K562 (cell line): Measurements from ENCODE around the gene SMIM13. TPM values are rescaled to one million over a fixed set of nuclear protein-coding genes. Genes with fewer than 3 reads are reported as not detected.

ENCODE experiments used
- ADNP ChIP-seq: fragments of 200-800 bp; sonication (Bioruptor generic); IDR thresholded peaks from 2 replicates; pipeline ENCODE4 v1.6.1; 2016; ENCODE audit warnings: missing genetic modification characterization, missing compliant biosample characterization
- BMI1 ChIP-seq: fragments of 150-350 bp; IDR thresholded peaks from 2 replicates; pipeline ENCODE4 v1.6.1; 2014; ENCODE audit warnings: low read length
- EHMT2 ChIP-seq: fragments of 450-650 bp; IDR thresholded peaks from 2 replicates; pipeline ENCODE4 v1.6.1; 2018; ENCODE audit warnings: antibody characterized with exemption
- FOXA1 ChIP-seq: fragments of 450-650 bp; IDR thresholded peaks from 2 replicates; pipeline ENCODE4 v1.6.1; 2016; ENCODE audit warnings: mild to moderate bottlenecking, borderline replicate concordance
- HDGF ChIP-seq: fragments of 450-650 bp; IDR thresholded peaks from 2 replicates; pipeline ENCODE4 v1.6.1; 2016
- HLTF ChIP-seq: fragments of 450-650 bp; IDR thresholded peaks from 2 replicates; pipeline ENCODE4 v1.6.1; 2016
- MEIS2 ChIP-seq: fragments of 450-650 bp; IDR thresholded peaks from 2 replicates; pipeline ENCODE4 v1.6.1; 2014; ENCODE audit warnings: mild to moderate bottlenecking; ENCODE audit not compliant: partially characterized antibody
- PHF20 ChIP-seq: fragments of 450-650 bp; IDR thresholded peaks from 2 replicates; pipeline ENCODE4 v1.6.1; 2018; ENCODE audit not compliant: partially characterized antibody
- PPARD ChIP-seq: fragments of 250-450 bp; sonication (Bioruptor Pico); IDR thresholded peaks from 2 replicates; pipeline ENCODE4 v1.8.0; 2022; ENCODE audit warnings: inconsistent platforms, mild to moderate bottlenecking, moderate library complexity
- RBM14 ChIP-seq: fragments of 200-400 bp; formaldehyde crosslinking; IDR thresholded peaks from 2 replicates; pipeline ENCODE4 v1.6.1; 2018; ENCODE audit warnings: low read depth, mild to moderate bottlenecking, low read length, moderate library complexity, borderline replicate concordance; ENCODE audit not compliant: insufficient read depth
- RERE ChIP-seq: sonication (generic); formaldehyde crosslinking; IDR thresholded peaks from 2 replicates; pipeline ENCODE4 v1.8.0; 2023; ENCODE audit warnings: missing genetic modification reagents, mild to moderate bottlenecking, borderline replicate concordance
- SAFB2 ChIP-seq: fragments of 200-400 bp; formaldehyde crosslinking; IDR thresholded peaks from 2 replicates; pipeline ENCODE4 v1.6.1; 2018; ENCODE audit warnings: borderline replicate concordance, low read length, low read depth, moderate library complexity; ENCODE audit not compliant: severe bottlenecking
- SMARCE1 ChIP-seq: fragments of 450-650 bp; IDR thresholded peaks from 2 replicates; pipeline ENCODE4 v1.7.1; 2016; ENCODE audit warnings: mild to moderate bottlenecking
- SRF ChIP-seq, 2 experiments: fragments of 250-450, 450-650 bp in 1 of 2; sonication (Bioruptor Pico) in 1 of 2; sonication (generic) in 1 of 2; formaldehyde crosslinking; IDR thresholded peaks; 2 replicates each; pipeline versions ENCODE4 v1.5.0 to v1.5.1; 2020 to 2022; ENCODE audit warnings: mild to moderate bottlenecking in 1 of 2, missing genetic modification reagents in 1 of 2
- XRCC3 ChIP-seq: fragments of 450-650 bp; IDR thresholded peaks from 2 replicates; pipeline ENCODE4 v1.6.1; 2017; ENCODE audit warnings: mild to moderate bottlenecking, moderate library complexity
- ZFPM2 ChIP-seq: fragments of 250-450 bp; sonication (Bioruptor Pico); IDR thresholded peaks from 2 replicates; pipeline ENCODE4 v1.5.1; 2022; ENCODE audit warnings: mild to moderate bottlenecking
- ZNF146 ChIP-seq: IDR thresholded peaks from one replicate; pipeline ENCODE4 v1.6.1; 2018; ENCODE audit warnings: missing compliant biosample characterization; ENCODE audit not compliant: unreplicated experiment
- ZNF165 ChIP-seq: fragments of 250-450 bp; sonication (Bioruptor Pico); IDR thresholded peaks from 2 replicates; pipeline ENCODE4 v1.4.0; 2020; ENCODE audit warnings: borderline replicate concordance
- polyA plus RNA-seq, 8 experiments: library from polyadenylated mRNA; depleted of rRNA in 4 of 8; stranded (reverse) in 5 of 8; unstranded in 3 of 8; fragments of >200 nt; fragmentation: Nextera tagmentation in 2 of 8; fragmentation: Illumina TruSeq in 1 of 8; extraction: Ambion mirVana in 2 of 8; extraction: Trizol in 1 of 8; gene quantifications; 2 replicates each; pipeline versions ENCODE4 v1.2.1 to v1.2.3, GENCODE V29; 2011 to 2014; ENCODE audit warnings: inconsistent platforms in 1 of 8, missing spikeins in 1 of 8
- total RNA-seq, 7 experiments: library from RNA; depleted of rRNA in 6 of 7; stranded (reverse); fragments of >200 nt in 6 of 7; fragmentation: Illumina TruSeq in 2 of 7; extraction: Trizol in 2 of 7; gene quantifications; 2 replicates each; pipeline versions ENCODE4 v1.2.1 to v1.2.3, GENCODE V29; 2011 to 2021; ENCODE audit warnings: low replicate concordance in 1 of 7
- TF ChIP-seq, protein P1 (sequence below), 3 experiments: IDR thresholded peaks in 2 of 3; conservative IDR thresholded peaks in 1 of 3; 2 replicates each; pipeline ENCODE4 v1.5.1; 2011 to 2012; ENCODE audit warnings: low read length in 3 of 3, mild to moderate bottlenecking in 3 of 3, control low read depth in 2 of 3, improper control_type of control experiment in 1 of 3, inconsistent platforms in 1 of 3, low read depth in 1 of 3, mixed read lengths in 1 of 3, moderate library complexity in 1 of 3; ENCODE audit not compliant: insufficient read depth in 2 of 3
- TF ChIP-seq, protein P2 (sequence below): fragments of 200-800 bp; sonication (Bioruptor generic); IDR thresholded peaks from 2 replicates; pipeline ENCODE4 v1.6.1; 2017; ENCODE audit warnings: missing genetic modification characterization, missing compliant biosample characterization
- TF ChIP-seq, protein P3 (sequence below): fragments of 250-450 bp; sonication (Bioruptor Pico); IDR thresholded peaks from 2 replicates; pipeline ENCODE4 v1.8.0; 2021; ENCODE audit warnings: borderline replicate concordance, mild to moderate bottlenecking, moderate library complexity; ENCODE audit not compliant: poor library complexity, severe bottlenecking

SMIM13 gene
- total and polyA plus RNA-seq, 9 of the 15 experiments (the other 6 are each of a cell fraction or from before 2014, with no cell fraction given) = 5.5 to 24.8 (median 11.7) TPM

GRCh38 chr6:11094411-11094851 lies 797 bp downstream of the SMIM13 start (continued):
- TF ChIP-seq, protein P1, sequence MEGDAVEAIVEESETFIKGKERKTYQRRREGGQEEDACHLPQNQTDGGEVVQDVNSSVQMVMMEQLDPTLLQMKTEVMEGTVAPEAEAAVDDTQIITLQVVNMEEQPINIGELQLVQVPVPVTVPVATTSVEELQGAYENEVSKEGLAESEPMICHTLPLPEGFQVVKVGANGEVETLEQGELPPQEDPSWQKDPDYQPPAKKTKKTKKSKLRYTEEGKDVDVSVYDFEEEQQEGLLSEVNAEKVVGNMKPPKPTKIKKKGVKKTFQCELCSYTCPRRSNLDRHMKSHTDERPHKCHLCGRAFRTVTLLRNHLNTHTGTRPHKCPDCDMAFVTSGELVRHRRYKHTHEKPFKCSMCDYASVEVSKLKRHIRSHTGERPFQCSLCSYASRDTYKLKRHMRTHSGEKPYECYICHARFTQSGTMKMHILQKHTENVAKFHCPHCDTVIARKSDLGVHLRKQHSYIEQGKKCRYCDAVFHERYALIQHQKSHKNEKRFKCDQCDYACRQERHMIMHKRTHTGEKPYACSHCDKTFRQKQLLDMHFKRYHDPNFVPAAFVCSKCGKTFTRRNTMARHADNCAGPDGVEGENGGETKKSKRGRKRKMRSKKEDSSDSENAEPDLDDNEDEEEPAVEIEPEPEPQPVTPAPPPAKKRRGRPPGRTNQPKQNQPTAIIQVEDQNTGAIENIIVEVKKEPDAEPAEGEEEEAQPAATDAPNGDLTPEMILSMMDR (IDR thresholded peaks at IDR 0.05 in 2 of 3, conservative IDR thresholded peaks at IDR 0.05 in 1 of 3; ENCODE audit: insufficient read depth in 2 of 3, low read depth in 1 of 3, low read length in 3 of 3) = no peak
- TF ChIP-seq BMI1 (no peak), PHF20 (no peak), HLTF (no peak), FOXA1 (no peak), ZNF165 (CRISPR knock-in tag) (no peak), PPARD (CRISPR knock-in tag) (no peak), SMARCE1 (0 out of 2 replicates have a peak, but pooled peaks have one; percentile 43), MEIS2 (peak; percentile 63), ZFPM2 (no peak), XRCC3 (no peak), HDGF (no peak), SAFB2 (no peak), RERE (no peak), SRF (CRISPR knock-in tag; IDR thresholded peaks at IDR 0.05) (no peak), RBM14 (no peak), ZNF146 (CRISPR knock-in tag) (no peak), EHMT2 (no peak), ADNP (tag) (no peak)
- TF ChIP-seq, protein P2, sequence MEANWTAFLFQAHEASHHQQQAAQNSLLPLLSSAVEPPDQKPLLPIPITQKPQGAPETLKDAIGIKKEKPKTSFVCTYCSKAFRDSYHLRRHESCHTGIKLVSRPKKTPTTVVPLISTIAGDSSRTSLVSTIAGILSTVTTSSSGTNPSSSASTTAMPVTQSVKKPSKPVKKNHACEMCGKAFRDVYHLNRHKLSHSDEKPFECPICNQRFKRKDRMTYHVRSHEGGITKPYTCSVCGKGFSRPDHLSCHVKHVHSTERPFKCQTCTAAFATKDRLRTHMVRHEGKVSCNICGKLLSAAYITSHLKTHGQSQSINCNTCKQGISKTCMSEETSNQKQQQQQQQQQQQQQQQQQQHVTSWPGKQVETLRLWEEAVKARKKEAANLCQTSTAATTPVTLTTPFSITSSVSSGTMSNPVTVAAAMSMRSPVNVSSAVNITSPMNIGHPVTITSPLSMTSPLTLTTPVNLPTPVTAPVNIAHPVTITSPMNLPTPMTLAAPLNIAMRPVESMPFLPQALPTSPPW (CRISPR knock-in tag) = no peak
- TF ChIP-seq, protein P3, sequence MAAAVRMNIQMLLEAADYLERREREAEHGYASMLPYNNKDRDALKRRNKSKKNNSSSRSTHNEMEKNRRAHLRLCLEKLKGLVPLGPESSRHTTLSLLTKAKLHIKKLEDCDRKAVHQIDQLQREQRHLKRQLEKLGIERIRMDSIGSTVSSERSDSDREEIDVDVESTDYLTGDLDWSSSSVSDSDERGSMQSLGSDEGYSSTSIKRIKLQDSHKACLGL (CRISPR knock-in tag) = no peak
